Activated naive CD4-positive, alpha-beta T cell treated with anti-CD3 and anti-CD28 coated beads, Interleukin-2, amount 50 U/mL, for 72 hours (primary cell): Measurements from ENCODE around the gene THAP12. TPM values are rescaled to one million over a fixed set of nuclear protein-coding genes. Genes with fewer than 3 reads are reported as not detected.
A peak's percentile ranks its signal among the peaks of the same experiment; 100 is the strongest.
"Not testable (repeated sequence)": the region's sequence is repeated elsewhere in the genome, so short reads cannot be mapped to it uniquely, and the experiment has no call there.

Experiments
- ATAC-seq, 2 donors: fragments of 150-1000 bp; cut with Tn5 transposase; 2 replicates each; pipeline ENCODE4 v1.10.0; 2021; ENCODE audit warnings: mild to moderate bottlenecking in 2 of 2, moderate library complexity in 2 of 2
- DNase-seq, 2 donors: peaks; one replicate each; pipeline ENCODE4 v3.0.0; 2021 to 2022; ENCODE audit warnings: low spot score in 2 of 2
- H3K27ac Mint-ChIP-seq, 2 donors: one replicate each; pipeline ENCODE4 v1.8.0; 2022; ENCODE audit warnings: mild to moderate bottlenecking in 2 of 2, mixed read lengths in 2 of 2
- H3K36me3 Mint-ChIP-seq, 2 donors: one replicate each; pipeline ENCODE4 v1.8.0; 2022; ENCODE audit warnings: mixed read lengths in 2 of 2
- H3K9me3 Mint-ChIP-seq, 2 donors: one replicate each; pipeline ENCODE4 v1.8.0; 2022; ENCODE audit warnings: mixed read lengths in 2 of 2
- total RNA-seq, 2 donors: library from RNA; stranded (reverse); gene quantifications; one replicate each; pipeline ENCODE4 v1.2.3, GENCODE V29; 2022

Gene THAP12
- total RNA-seq, 2 donors from 2014 or later, result 27.7 to 36.0 TPM

DNA sequence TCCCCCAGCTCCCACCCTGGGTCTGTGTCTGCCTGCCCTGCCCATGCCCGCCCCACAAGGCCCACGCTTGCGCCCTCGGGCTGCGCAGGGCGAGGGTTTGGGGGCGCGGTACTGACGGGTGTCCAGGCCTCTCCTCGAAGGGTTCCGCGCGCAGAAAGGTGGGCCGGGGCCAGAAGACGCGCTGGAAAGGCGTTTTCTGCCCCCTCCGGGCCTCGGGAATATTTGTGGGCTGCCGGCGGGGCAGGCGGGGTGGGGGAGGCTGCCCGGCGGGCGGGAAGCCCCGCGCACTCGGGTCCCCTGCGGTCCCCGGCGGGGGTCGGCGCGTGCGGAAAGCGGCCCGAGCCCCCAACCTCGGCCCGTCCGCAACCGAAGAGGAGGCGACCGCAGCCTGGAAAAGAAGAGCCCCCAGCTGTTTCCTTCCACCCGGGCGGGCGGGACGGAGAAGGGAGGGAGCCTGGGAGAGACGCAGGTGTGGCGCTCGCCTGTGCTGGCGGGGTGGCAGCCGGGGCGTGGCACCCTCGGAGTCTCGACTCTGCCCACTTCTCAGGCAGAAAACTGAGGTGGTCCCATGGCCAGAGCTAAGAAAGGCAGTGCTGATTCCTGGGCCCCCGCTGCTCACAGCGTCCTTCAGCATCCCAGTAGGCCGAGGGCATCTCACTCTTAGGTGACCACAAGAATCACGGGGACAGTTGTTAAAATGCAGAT lies 59.0 kb downstream of the THAP12 start:
- Mint-ChIP-seq H3K36me3 (no peaks in the 10 kb centered on the region), H3K27ac (no peak overlapping the region), H3K9me3 (no peaks in the 10 kb centered on the region)
- DNase-seq (no peak), ATAC-seq (no peak)

DNA sequence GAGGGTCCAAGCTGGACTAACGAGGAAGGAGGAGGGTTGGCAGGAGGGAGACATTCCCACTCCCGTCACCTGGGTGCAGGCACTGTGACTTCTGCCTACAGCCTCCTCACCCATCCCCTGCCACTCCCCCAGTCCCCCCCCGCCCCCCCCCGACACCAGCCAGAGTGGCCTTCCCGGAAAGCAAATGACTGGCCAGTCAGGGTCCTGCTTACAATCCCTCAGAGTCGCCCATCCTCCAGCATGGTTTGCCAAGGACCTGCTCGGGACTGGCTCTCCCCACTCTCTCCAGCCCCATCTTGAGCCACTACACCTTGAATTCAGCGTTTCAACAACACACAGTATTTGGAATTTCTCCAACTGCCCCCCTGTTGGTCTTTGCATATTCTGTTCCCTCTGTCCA lies 59.6 kb downstream of the THAP12 start:
- Mint-ChIP-seq H3K27ac (no peak overlapping the region), H3K36me3 (no peaks in the 10 kb centered on the region), H3K9me3 (no peaks in the 10 kb centered on the region)
- DNase-seq, result no peak
- ATAC-seq, result no peak

DNA sequence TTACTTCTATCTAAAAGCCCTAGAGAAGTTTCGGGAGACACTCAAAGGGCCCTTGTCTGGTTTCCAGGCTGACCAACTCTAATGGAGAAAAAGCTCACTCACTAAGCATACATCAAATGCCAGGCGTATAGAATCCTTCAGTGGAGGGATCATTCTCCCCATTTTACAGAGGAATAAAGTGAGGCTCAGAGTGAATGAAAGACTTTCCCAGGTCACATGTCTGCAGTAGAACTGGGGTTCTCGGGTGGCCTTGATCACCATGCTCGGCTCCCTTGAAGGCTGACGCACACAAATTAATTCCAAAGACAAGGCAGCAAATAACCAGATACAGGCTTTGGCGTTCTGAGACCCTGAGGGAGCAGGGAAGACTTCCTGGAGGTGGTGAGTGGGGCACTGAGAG lies 60.0 kb downstream of the THAP12 start:
- ATAC-seq (no peak), DNase-seq (no peak)
- Mint-ChIP-seq H3K36me3 (no peaks in the 10 kb centered on the region), H3K9me3 (no peaks in the 10 kb centered on the region), H3K27ac (no peak overlapping the region)

GRCh38 chr11:76319798-76320197 lies 61.1 kb downstream of the THAP12 start:
- H3K9me3 Mint-ChIP-seq, ATAC-seq, H3K27ac Mint-ChIP-seq, H3K36me3 Mint-ChIP-seq, DNase-seq: not testable (repeated sequence)

DNA sequence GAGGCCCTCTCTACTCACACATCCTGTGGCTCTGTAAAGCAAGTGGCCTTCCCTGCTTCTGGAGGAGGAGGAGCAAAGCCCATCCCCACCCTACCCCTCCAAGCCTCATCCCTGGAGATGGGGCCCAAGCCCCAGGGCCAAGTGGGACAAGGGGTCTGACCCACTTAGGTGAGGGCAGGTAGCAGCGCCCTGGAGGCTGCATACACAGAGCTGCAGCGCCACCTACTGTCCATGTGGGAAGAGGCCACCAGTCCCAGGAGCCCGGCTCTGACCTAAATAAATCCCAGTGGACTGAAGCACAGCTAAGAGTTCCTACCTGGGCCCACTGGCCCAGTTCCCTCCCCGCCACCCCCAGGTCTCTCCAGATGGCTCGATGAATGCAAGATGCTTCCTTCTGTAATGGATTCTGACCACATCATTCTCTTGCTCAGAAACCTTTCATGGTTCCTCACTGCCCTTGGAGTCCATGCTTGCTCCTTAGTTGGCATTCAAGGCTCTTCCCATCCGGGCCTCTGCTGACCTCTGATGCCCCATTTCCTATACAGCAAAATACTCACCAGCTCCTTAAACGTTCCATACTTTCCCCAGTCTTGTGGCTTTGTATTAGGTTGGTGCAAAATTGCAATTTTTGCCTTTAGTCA lies 62.1 kb downstream of the THAP12 start:
- ATAC-seq (peak; percentile 93), DNase-seq (peak; percentile 71 to 86)
- Mint-ChIP-seq H3K27ac (no peak overlapping the region), H3K36me3 (no peaks in the 10 kb centered on the region), H3K9me3 (no peaks in the 10 kb centered on the region)

DNA sequence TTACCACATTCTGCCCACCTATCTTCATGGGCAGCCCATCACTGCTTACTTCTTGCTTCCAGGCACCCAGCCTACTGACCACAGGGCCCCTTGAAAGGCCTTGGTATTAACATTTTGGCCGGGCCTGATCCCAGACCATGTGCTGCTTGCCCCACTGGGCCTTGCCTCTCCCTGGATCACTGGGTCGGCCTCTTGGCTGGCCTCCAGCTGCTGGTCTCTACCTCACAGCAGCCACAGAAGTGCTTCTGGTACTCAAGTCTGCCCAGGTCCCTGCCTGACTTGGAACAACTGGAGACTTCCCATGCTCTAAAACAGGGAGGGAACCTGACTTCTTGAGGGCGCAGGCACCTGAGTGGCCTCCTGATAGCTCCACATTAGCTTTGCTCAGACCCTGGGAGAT lies 63.6 kb downstream of the THAP12 start:
- H3K27ac Mint-ChIP-seq, result no peak overlapping the region
- ATAC-seq (no peak), DNase-seq (no peak)
- H3K9me3 Mint-ChIP-seq, result no peaks in the 10 kb centered on the region
- H3K36me3 Mint-ChIP-seq, result no peaks in the 10 kb centered on the region

DNA sequence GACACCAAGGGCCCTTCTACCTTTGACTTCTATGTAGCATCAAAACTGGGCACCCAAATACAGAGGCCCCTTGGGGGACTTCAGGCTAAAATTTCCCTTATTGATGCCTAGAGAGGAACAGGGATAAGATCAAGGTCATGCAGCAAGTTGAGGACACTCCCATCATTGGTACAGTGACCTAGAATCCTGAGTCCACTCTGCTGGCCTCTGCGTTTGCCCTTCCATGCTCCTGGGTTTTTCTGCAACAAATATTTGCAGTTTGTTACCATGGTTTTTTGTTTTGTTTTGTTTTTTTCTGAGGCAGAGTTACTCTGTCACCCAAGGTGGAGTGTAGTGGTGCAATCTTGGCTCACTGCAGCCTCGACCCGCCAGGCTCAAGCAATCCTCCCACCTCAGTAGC lies 64.2 kb downstream of the THAP12 start:
- no peak for DNase-seq
- ATAC-seq, result no peak
- H3K9me3 Mint-ChIP-seq, result no peaks in the 10 kb centered on the region
- H3K27ac Mint-ChIP-seq, result no peak overlapping the region
- no peaks in the 10 kb centered on the region for H3K36me3 Mint-ChIP-seq

- Mint-ChIP-seq H3K27ac (no peak overlapping the region), H3K9me3 (no peaks in the 10 kb centered on the region), H3K36me3 (no peaks in the 10 kb centered on the region)
These were observed 65.6 kb downstream of the THAP12 start for GRCh38 chr11:76315182-76315853.

GRCh38 chr11:76314741-76315090 lies 66.2 kb downstream of the THAP12 start:
- ATAC-seq (no peak), DNase-seq (no peak)
- no peak overlapping the region for H3K27ac Mint-ChIP-seq
- H3K9me3 Mint-ChIP-seq, result no peaks in the 10 kb centered on the region
- H3K36me3 Mint-ChIP-seq, result no peaks in the 10 kb centered on the region

More at GRCh38 chr11:76315182-76315853, 65.6 kb downstream of the THAP12 start:
- no peak for DNase-seq
- no peak for ATAC-seq

DNA sequence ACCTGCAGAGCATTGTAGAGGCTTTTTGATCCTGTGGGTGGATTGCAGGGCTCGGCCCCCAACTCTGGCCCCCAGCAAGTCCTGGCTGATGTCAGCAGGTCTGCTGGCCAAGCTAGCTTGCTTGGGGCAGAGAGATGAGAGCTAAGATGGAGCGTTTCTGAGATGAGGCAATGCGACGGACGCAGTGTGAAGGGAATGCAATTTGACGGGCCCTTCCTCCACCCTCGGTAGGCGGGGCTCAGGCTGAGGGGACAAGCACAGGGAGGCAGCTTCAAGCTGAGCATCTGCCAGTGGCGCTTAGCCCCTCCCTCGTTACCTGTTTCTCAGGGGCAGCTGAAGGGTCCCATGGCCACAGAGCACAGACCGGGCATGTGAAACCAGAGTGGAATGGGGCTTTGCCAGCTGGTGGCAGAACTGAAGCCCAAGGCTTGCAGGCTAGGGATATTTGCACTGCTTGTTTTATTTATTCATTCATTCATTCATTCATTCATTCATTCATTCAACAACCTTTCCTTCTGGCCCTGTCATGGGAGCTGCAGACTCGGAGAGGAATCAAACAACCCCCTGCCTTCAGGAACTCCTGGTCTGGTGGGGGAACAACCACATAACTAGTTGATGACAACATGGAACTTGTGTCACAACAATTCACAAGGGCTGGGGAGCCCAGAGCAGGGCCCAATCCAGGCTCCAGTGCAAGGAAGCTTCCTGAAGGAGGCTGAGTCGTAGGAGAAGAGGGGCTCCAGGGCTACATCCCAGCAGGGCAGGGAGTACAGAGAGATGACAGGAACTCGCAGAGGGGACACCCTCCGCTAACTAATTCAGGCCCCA lies 66.8 kb downstream of the THAP12 start:
- DNase-seq, result no peak
- no peak for ATAC-seq
- H3K36me3 Mint-ChIP-seq, result no peaks in the 10 kb centered on the region
- H3K9me3 Mint-ChIP-seq, result no peaks in the 10 kb centered on the region
- H3K27ac Mint-ChIP-seq, result no peak overlapping the region

DNA sequence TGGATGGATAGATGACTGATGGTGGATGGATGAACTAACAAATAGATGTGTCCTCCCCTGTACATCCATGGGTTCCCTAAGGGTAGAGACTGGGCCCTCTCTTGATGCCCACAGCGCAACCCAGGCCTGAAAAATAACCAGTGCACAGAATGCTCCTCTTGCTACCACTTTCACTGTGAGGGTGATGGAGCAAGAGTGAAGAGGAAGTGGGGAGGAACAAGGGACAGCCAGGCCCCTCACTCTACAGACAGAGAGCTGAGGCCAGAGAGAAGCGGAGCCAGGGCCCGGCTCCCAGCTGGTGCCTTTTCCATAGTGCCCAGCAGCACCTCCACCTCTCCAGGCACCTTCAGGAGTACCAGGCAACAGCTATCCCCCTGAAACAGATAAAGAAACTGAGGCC lies 67.7 kb downstream of the THAP12 start:
- H3K9me3 Mint-ChIP-seq, result no peaks in the 10 kb centered on the region
- ATAC-seq (no peak), DNase-seq (no peak)
- H3K27ac Mint-ChIP-seq, result no peak overlapping the region
- no peaks in the 10 kb centered on the region for H3K36me3 Mint-ChIP-seq

GRCh38 chr11:76310832-76311595 lies 69.9 kb downstream of the THAP12 start:
- ATAC-seq (no peak), DNase-seq (no peak)
- Mint-ChIP-seq H3K36me3 (no peaks in the 10 kb centered on the region), H3K27ac (no peak overlapping the region), H3K9me3 (no peaks in the 10 kb centered on the region)

GRCh38 chr11:76307978-76308747 lies 72.8 kb downstream of the THAP12 start:
- Mint-ChIP-seq H3K27ac (no peak overlapping the region), H3K9me3 (no peaks in the 10 kb centered on the region), H3K36me3 (no peaks in the 10 kb centered on the region)
- DNase-seq (no peak), ATAC-seq (no peak)

- no peaks in the 10 kb centered on the region for H3K36me3 Mint-ChIP-seq
- DNase-seq (no peak), ATAC-seq (no peak)
- no peak overlapping the region for H3K27ac Mint-ChIP-seq
- H3K9me3 Mint-ChIP-seq, result no peaks in the 10 kb centered on the region
These were observed 73.5 kb downstream of the THAP12 start for GRCh38 chr11:76307396-76307795.

GRCh38 chr11:76303399-76303798 lies 77.5 kb downstream of the THAP12 start:
- H3K27ac Mint-ChIP-seq, result no peak overlapping the region
- no peaks in the 10 kb centered on the region for H3K9me3 Mint-ChIP-seq
- ATAC-seq (no peak), DNase-seq (no peak)
- H3K36me3 Mint-ChIP-seq, result no peaks in the 10 kb centered on the region

DNA sequence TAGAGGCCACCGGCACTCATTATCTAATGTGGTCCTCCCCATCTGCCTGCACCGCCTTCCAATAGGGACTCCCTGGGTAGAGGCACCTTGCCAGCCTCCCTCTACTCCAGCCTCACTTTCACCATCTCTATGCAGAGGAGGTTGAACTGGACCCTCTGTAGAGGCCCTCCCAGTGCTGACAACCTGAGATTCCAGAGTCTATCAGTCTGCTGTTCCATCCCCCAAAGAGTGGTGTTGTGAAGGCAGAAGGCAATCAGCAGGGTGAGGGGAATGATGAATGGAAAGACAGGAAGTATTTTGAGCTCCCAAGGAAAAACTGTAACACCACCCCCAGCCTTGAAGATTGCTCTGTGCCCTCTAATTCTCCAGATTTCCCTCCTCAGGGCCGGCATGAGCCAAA lies 77.9 kb downstream of the THAP12 start:
- no peak overlapping the region for H3K27ac Mint-ChIP-seq
- DNase-seq (no peak), ATAC-seq (no peak)
- H3K9me3 Mint-ChIP-seq, result no peaks in the 10 kb centered on the region
- no peaks in the 10 kb centered on the region for H3K36me3 Mint-ChIP-seq
